Stimulated activated CD4-positive, alpha-beta T cell treated with anti-CD3 and anti-CD28 coated beads, TNF-alpha, amount 100 ng/mL, for 24 hours (primary cell): Measurements from ENCODE around the gene PSG4.
"Not testable (repeated sequence)": the region's sequence is repeated elsewhere in the genome, so short reads cannot be mapped to it uniquely, and the experiment has no call there.

Source experiments
- DNase-seq, 3 experiments: peaks; one replicate each; pipeline ENCODE4 v3.0.0-alpha.2; 2020; ENCODE audit warnings: low read depth in 3 of 3

The PSG4 gene

DNA sequence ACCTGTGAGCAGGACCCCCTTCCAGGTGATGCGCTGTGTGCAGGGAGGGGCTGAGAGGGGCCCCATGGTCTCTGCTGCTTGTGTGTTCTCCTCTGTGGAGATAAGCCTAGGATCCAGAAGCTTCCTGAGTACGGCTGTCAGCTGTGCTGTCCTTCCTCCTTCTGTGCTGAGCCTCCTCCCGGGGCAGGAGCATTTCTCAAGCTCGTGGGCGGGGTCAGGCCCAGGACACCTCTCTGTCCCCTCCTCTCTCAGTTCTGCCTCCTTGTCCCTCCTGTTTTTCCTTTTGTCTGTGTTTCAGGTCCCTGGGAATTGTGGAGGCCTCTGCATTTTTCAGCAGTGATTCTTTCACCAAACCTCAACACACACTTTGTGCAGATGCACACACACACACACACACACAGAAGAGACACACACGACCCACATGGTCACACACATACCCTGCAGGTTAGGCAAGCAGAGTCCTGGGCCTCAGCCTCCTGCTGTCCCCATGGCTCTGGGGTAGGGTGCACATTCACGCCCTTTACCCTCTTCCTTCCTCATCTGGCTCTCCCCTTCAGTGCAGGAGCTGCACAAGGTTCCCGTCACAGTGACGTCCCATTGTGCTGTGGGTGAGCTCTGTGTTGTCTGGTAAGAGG, at the start of gene PSG4:
Gene PSG4 (minus strand): TSS at position 168 of the 635 bp plus-strand sequence. CDS start 102 bp downstream, at position 66.
- not testable (repeated sequence) for DNase-seq

GRCh38 chr19:43251428-43251827, 46.0 kb upstream of the PSG4 start:
- not testable (repeated sequence) for DNase-seq

- not testable (repeated sequence) for DNase-seq
Measured at GRCh38 chr19:43250296-43250695, 44.9 kb upstream of the PSG4 start.

DNA sequence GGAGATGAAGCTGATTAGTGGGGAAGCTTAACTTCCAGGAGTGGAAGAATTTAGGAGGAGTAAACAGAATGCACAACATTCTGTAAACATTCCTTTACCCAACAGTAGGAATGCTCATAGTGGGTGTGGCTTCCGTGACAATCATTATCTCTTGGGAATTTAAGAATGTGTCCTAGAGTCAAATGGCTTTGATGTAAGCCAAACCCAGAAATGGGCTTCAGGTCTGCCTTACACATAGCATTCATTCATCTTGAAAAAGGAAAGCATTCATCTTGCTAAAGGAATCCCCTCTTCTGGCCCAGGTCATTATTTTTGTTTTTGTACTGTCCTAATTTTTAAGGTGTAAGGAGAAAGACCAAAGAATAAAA, 43.2 kb upstream of the PSG4 start:
- DNase-seq: not testable (repeated sequence)

- not testable (repeated sequence) for DNase-seq
Measured at GRCh38 chr19:43247243-43247880, 41.9 kb upstream of the PSG4 start.

- DNase-seq: not testable (repeated sequence)
Measured at GRCh38 chr19:43245848-43246247, 40.4 kb upstream of the PSG4 start.

DNA sequence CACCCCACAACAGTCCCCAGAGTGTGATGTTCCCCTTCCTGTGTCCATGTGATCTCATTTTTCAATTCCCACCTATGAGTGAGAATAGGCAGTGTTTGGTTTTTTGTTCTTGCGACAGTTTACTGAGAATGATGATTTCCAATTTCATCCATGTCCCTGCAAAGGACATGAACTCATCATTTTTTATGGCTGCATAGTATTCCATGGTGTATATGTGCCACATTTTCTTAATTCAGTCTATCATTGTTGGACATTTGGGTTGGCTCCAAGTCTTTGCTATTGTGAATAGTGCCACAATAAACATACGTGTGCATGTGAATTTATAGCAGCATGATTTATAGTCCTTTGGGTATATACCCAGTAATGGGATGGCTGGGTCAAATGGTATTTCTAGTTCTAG, 36.8 kb upstream of the PSG4 start:
- not testable (repeated sequence) for DNase-seq

- DNase-seq: not testable (repeated sequence)
Measured at GRCh38 chr19:43238213-43238612, 32.8 kb upstream of the PSG4 start.

GRCh38 chr19:43235686-43236085, 30.2 kb upstream of the PSG4 start:
- DNase-seq: not testable (repeated sequence)

GRCh38 chr19:43229315-43229714, 23.9 kb upstream of the PSG4 start:
- DNase-seq: no peak

GRCh38 chr19:43228730-43229129, 23.3 kb upstream of the PSG4 start:
- not testable (repeated sequence) for DNase-seq

DNA sequence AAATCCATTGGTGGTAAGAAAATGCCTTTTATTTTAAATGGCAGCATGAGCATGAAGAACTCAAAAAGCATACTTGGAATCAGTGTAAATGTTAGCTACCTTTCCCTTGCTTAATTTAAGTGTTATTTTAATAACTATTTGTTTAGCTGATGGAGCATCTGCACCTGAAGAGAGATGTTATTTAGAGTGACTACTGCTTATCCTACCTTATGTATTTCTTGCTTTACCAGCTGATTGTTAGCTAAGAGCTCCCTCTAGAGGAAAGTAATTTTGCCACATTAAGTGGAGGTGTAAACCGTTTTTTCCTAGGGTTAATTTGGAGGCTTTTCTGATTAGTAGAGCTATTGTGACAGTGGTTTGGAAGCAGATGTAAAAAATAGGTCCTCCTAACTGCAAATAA, 21.5 kb upstream of the PSG4 start:
- DNase-seq: not testable (repeated sequence)

- no peak for DNase-seq
Measured at GRCh38 chr19:43224855-43225253, 19.4 kb upstream of the PSG4 start.

DNA sequence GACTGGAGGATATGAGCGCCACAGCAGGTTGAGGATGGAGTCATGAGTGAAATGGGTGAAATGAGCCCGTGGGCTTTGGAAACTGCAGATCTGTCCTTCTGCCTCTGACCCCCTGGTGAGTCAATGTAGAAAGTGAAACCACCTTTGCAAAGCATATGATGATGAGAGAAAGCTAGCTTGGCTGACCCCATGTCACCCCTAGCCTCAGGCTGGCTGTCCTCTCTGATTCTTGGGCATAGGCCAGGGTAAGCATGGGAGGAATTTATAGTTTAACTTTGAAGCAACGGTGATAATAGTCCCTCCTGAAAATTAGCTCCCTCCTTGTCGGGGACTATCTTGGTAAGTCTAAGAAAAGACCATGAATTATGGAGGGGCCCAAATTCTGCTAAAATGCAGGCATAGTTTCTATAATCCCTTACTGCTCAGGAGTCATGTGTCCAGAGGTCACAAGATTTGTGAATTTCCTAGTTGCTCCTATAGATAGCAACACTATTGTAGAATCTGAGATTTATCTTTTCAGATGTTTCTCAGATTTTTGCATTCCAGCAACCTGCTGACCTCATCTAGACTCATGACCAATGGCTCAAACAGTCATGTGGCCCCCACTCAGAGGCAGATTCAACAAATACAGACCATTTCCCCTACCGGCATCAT, 18.9 kb upstream of the PSG4 start:
- DNase-seq: not testable (repeated sequence)

GRCh38 chr19:43221891-43222290, 16.5 kb upstream of the PSG4 start:
- not testable (repeated sequence) for DNase-seq

- DNase-seq: not testable (repeated sequence)
Measured at GRCh38 chr19:43219136-43219535, 13.7 kb upstream of the PSG4 start.

DNA sequence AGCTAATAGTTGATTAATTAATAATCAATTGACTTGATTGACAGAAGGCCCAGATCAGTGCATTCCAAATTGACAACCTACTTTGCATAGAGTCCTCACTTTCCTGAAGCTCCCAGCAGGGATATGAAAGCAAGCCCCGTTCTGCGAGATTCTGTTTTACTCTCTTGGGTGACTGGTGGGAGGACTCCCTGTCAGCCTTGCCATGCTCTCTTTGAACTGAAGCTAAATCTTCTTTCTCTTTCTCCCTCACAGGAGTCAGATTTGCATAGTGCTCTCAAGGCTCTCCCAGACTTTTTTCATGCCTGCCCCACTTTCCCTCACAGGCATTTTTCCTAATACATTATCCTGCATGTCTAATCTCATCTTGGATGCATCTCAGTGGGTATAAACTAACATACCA, 10.4 kb upstream of the PSG4 start:
- not testable (repeated sequence) for DNase-seq

DNA sequence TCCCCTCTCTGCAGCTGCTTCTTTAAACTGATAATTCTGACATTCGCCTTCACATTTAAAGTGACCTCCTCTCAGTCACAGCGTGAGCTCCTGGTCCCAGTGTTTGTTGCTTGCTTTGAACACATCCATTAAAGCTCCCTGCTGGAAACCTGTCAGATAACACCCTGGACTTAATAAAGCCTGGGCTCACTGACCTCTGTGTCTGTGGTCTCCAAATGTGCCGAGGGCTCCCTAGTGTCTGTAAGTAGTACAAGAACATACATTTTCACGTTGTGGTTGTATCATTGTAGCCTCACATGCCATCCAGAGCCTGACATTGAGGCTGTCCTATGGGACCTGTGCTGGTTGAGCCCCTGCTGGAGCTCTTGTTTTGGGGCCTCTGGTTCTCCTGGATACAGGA, 2.6 kb upstream of the PSG4 start:
- no peak for DNase-seq

DNA sequence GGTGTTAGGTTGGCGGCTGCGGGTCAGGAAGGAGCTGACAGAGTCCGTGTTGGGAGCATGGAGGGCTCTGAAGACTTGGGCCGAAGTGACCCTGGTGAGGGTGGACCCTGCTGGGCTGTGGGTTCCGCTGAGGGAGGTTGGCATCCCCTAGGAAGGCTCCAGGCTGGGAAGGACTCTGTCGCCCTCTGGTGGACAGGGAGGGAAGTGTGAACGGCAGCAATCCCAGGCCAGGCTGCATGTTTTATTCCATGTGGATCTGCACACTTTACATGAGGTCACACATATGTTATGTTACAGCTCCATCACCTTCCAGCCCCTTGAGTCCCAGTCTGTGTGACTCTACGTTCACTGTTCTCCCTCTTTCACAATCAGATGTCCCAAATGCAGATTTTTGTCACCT, 1.7 kb upstream of the PSG4 start:
- DNase-seq: not testable (repeated sequence)

DNA sequence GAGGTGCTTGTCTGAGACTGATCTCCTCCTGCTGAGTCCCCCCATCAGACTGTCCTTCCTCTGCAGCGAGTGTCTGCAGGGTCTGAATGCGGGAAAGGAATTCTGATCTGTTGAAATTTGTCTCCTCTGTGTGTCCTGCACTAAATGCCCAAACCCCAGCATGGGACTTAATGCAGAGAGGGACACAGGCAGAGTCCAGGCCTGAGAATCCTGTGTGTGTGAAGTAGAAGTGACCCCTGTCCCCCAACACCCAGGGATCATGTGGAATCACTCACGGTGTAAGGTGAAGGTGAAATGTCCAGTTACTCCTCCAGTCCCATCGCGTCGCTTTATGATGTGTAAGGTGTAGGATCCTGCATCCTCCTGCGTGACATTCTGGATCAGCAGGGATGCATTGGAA, 1.8 kb downstream of the PSG4 start:
- not testable (repeated sequence) for DNase-seq

GRCh38 chr19:43201891-43202290, 3.5 kb downstream of the PSG4 start:
- DNase-seq: not testable (repeated sequence)

GRCh38 chr19:43201337-43201801, 4.1 kb downstream of the PSG4 start:
- not testable (repeated sequence) for DNase-seq
